SK-N-SH treated with all-trans-retinoic acid at 6 μM for 48 hours (cell line): ENCODE data around the gene SYT12.

ENCODE experiments used
- ATAC-seq: fragments of 200-7000 bp; cut with Tn5 transposase; 3 replicates; pipeline ENCODE4 v1.9.1; 2020; ENCODE audit warnings: mild to moderate bottlenecking, moderate library complexity
- ARNTL ChIP-seq: fragments of 450-650 bp; formaldehyde crosslinking; IDR thresholded peaks from 2 replicates; pipeline ENCODE4 v1.5.0; 2020; ENCODE audit warnings: low read depth, mild to moderate bottlenecking, moderate library complexity, borderline replicate concordance
- BACH2 ChIP-seq: fragments of 250-450 bp; sonication (Bioruptor Pico); IDR thresholded peaks from 2 replicates; pipeline ENCODE4 v1.9.0; 2021; ENCODE audit warnings: mild to moderate bottlenecking, borderline replicate concordance
- CREB5 ChIP-seq: fragments of 250-450 bp; sonication (Bioruptor Pico); IDR thresholded peaks from 2 replicates; pipeline ENCODE4 v1.5.1; 2020; ENCODE audit warnings: low read depth, mild to moderate bottlenecking, moderate library complexity
- CSDC2 ChIP-seq: fragments of 250-450 bp; sonication (Bioruptor Pico); IDR thresholded peaks from 2 replicates; pipeline ENCODE4 v1.5.0; 2020; ENCODE audit warnings: mild to moderate bottlenecking, moderate library complexity
- ESRRG ChIP-seq: fragments of 250-450 bp; sonication (Bioruptor Pico); IDR thresholded peaks from 2 replicates; pipeline ENCODE4 v1.6.1; 2021; ENCODE audit warnings: mild to moderate bottlenecking
- GLIS3 ChIP-seq: fragments of 250-450 bp; sonication (Bioruptor Pico); IDR thresholded peaks from 2 replicates; pipeline ENCODE4 v1.5.0; 2020; ENCODE audit warnings: mild to moderate bottlenecking, moderate library complexity
- ISL1 ChIP-seq: fragments of 250-450 bp; sonication (Bioruptor Pico); IDR thresholded peaks from 2 replicates; pipeline ENCODE4 v2.1.2; 2022; ENCODE audit warnings: mild to moderate bottlenecking, moderate library complexity
- PATZ1 ChIP-seq: fragments of 250-450 bp; sonication (Bioruptor Pico); IDR thresholded peaks from 2 replicates; pipeline ENCODE4 v1.8.0; 2020; ENCODE audit warnings: mild to moderate bottlenecking, moderate library complexity, borderline replicate concordance
- PPARA ChIP-seq: fragments of 250-450 bp; sonication (Bioruptor Pico); IDR thresholded peaks from 2 replicates; pipeline ENCODE4 v1.5.0; 2020; ENCODE audit warnings: mild to moderate bottlenecking, borderline replicate concordance
- RARB ChIP-seq: fragments of 250-450 bp; sonication (Bioruptor Pico); IDR thresholded peaks from 2 replicates; pipeline ENCODE4 v1.8.0; 2021; ENCODE audit warnings: mild to moderate bottlenecking, moderate library complexity
- SNAI2 ChIP-seq: fragments of 250-450 bp; sonication (Bioruptor Pico); IDR thresholded peaks from 2 replicates; pipeline ENCODE4 v1.5.0; 2020; ENCODE audit warnings: mild to moderate bottlenecking, moderate library complexity
- TCF4 ChIP-seq: fragments of 250-450 bp; sonication (Bioruptor Pico); IDR thresholded peaks from 2 replicates; pipeline ENCODE4 v1.8.0; 2021; ENCODE audit warnings: mild to moderate bottlenecking, moderate library complexity, borderline replicate concordance
- TOX ChIP-seq: fragments of 250-450 bp; sonication (Bioruptor Pico); IDR thresholded peaks from 2 replicates; pipeline ENCODE4 v1.8.0; 2021; ENCODE audit warnings: mild to moderate bottlenecking, moderate library complexity, borderline replicate concordance
- ZC3H10 ChIP-seq: fragments of 250-450 bp; sonication (Bioruptor Pico); IDR thresholded peaks from 2 replicates; pipeline ENCODE4 v1.5.1; 2021; ENCODE audit warnings: mild to moderate bottlenecking, moderate library complexity
- ZFP3 ChIP-seq: fragments of 250-450 bp; sonication (Bioruptor Pico); IDR thresholded peaks from 2 replicates; pipeline ENCODE4 v1.5.0; 2020; ENCODE audit warnings: mild to moderate bottlenecking, moderate library complexity
- ZFP30 ChIP-seq: fragments of 450-650 bp; formaldehyde crosslinking; IDR thresholded peaks from 2 replicates; pipeline ENCODE4 v1.5.0; 2022; ENCODE audit warnings: mild to moderate bottlenecking, moderate library complexity
- ZNF565 ChIP-seq: fragments of 450-650 bp; formaldehyde crosslinking; conservative IDR thresholded peaks from 2 replicates; pipeline ENCODE4 v1.5.0; 2020; ENCODE audit warnings: low read depth, mild to moderate bottlenecking, moderate library complexity
- ZNF70 ChIP-seq: fragments of 450-650 bp; formaldehyde crosslinking; IDR thresholded peaks from 2 replicates; pipeline ENCODE4 v1.5.0; 2020; ENCODE audit warnings: mild to moderate bottlenecking, moderate library complexity
- ZNF8 ChIP-seq: fragments of 450-650 bp; formaldehyde crosslinking; IDR thresholded peaks from 2 replicates; pipeline ENCODE4 v1.5.0; 2020; ENCODE audit warnings: mild to moderate bottlenecking, moderate library complexity
- TF ChIP-seq, protein P1 (sequence below): fragments of 250-450 bp; sonication (Bioruptor Pico); IDR thresholded peaks from 2 replicates; pipeline ENCODE4 v1.5.1; 2021; ENCODE audit warnings: mild to moderate bottlenecking, moderate library complexity
- TF ChIP-seq, protein P2 (sequence below): fragments of 250-450 bp; sonication (Bioruptor Pico); IDR thresholded peaks from 2 replicates; pipeline ENCODE4 v1.8.0; 2021; ENCODE audit warnings: low read depth, mild to moderate bottlenecking, moderate library complexity, borderline replicate concordance

Gene SYT12

GRCh38 chr11:67010296-67010905, 12.5 kb upstream of the SYT12 start:
- TF ChIP-seq ARNTL (CRISPR knock-in tag) (no peak), ISL1 (CRISPR knock-in tag) (no peak), ZNF70 (CRISPR knock-in tag) (no peak), ZNF565 (no peak), PPARA (CRISPR knock-in tag) (no peak)
- TF ChIP-seq, protein P1, sequence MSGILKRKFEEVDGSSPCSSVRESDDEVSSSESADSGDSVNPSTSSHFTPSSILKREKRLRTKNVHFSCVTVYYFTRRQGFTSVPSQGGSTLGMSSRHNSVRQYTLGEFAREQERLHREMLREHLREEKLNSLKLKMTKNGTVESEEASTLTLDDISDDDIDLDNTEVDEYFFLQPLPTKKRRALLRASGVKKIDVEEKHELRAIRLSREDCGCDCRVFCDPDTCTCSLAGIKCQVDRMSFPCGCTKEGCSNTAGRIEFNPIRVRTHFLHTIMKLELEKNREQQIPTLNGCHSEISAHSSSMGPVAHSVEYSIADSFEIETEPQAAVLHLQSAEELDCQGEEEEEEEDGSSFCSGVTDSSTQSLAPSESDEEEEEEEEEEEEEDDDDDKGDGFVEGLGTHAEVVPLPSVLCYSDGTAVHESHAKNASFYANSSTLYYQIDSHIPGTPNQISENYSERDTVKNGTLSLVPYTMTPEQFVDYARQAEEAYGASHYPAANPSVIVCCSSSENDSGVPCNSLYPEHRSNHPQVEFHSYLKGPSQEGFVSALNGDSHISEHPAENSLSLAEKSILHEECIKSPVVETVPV = no peak
- no peak; the same call in 2 of the 3 replicates for ATAC-seq

GRCh38 chr11:67013511-67014045, 9.4 kb upstream of the SYT12 start:
- TF ChIP-seq ZC3H10 (CRISPR knock-in tag) = no peak
- no peak for TF ChIP-seq PATZ1 (CRISPR knock-in tag)
- TF ChIP-seq CSDC2 = no peak
- TF ChIP-seq ZNF70 (CRISPR knock-in tag) = no peak
- ATAC-seq = no peak

- no peak for TF ChIP-seq ZC3H10 (CRISPR knock-in tag)
- no peak for TF ChIP-seq ZFP3 (CRISPR knock-in tag)
- no peak for TF ChIP-seq SNAI2
- TF ChIP-seq, protein P1 = no peak
- TF ChIP-seq ZNF70 (CRISPR knock-in tag) = no peak
- TF ChIP-seq, all 23 proteins: peak for 0
- ATAC-seq = no peak
Measured at GRCh38 chr11:67014343-67014742, 8.6 kb upstream of the SYT12 start.

DNA sequence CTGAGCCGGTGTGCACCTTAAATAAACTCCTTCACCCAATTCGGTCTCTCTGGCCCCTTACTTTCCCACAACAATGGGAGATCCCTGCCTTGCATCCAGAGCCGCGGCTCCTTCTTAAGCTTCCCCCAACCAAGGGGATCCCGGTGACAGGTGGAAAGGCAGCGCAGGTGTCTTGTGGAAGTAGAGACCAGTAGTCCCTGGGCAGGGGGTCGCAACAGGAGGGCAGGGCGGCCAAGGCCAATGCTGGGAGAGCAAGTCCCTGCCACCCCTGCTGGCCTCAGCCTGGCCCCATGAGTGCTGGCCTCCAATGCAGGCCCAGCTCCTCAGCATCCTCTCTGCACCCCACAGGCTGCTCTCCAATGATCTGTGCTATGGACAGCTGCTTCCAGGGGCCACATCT, 7.9 kb upstream of the SYT12 start:
- no peak for ATAC-seq
- TF ChIP-seq CSDC2 (no peak), CREB5 (CRISPR knock-in tag) (no peak), ZFP30 (CRISPR knock-in tag) (no peak), PPARA (CRISPR knock-in tag) (no peak), ESRRG (CRISPR knock-in tag) (no peak), TOX (CRISPR knock-in tag) (no peak), ZNF70 (CRISPR knock-in tag) (no peak), GLIS3 (CRISPR knock-in tag) (no peak), SNAI2 (no peak), TCF4 (no peak), ZC3H10 (CRISPR knock-in tag) (no peak), RARB (CRISPR knock-in tag) (no peak), BACH2 (CRISPR knock-in tag) (no peak), ZNF8 (CRISPR knock-in tag) (no peak)
- TF ChIP-seq, protein P1 = no peak
- TF ChIP-seq, protein P2, sequence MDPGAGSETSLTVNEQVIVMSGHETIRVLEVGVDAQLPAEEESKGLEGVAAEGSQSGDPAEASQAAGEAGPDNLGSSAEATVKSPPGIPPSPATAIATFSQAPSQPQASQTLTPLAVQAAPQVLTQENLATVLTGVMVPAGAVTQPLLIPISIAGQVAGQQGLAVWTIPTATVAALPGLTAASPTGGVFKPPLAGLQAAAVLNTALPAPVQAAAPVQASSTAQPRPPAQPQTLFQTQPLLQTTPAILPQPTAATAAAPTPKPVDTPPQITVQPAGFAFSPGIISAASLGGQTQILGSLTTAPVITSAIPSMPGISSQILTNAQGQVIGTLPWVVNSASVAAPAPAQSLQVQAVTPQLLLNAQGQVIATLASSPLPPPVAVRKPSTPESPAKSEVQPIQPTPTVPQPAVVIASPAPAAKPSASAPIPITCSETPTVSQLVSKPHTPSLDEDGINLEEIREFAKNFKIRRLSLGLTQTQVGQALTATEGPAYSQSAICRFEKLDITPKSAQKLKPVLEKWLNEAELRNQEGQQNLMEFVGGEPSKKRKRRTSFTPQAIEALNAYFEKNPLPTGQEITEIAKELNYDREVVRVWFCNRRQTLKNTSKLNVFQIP (CRISPR knock-in tag) = no peak
